ENCODE data around the gene LIN9. TPM values are rescaled to one million over a fixed set of nuclear protein-coding genes. Genes with fewer than 3 reads are reported as not detected.

The LIN9 gene
- total and polyA plus RNA-seq, 12 donors = 0.97 to 5.7 (median 2.1) TPM

DNA sequence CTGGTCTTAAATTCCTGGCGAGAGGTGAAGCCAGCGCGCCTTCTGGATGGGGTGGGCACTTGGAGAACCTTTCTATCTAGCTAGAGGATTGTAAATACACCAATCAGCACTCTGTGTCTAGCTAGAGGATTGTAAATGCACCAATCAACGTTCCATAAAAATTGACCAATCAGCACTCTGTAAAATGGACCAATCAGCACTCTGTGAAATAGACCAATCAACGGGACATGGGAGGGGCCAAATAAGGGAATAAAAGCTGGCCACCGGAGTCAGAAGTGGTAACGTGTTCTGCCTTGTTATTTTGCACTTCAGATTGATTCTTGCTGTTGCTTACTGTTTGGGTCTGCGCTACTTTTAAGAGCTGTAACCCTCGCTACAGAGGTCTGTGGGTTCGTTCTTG, 12.0 kb upstream of the LIN9 start:
- no peak for DNase-seq
- no peak overlapping the region for H3K27ac ChIP-seq
- WGBS, 4 donors = 83 to 94% (median 87%) methylated on average over 10 of the region's 10 CpGs

DNA sequence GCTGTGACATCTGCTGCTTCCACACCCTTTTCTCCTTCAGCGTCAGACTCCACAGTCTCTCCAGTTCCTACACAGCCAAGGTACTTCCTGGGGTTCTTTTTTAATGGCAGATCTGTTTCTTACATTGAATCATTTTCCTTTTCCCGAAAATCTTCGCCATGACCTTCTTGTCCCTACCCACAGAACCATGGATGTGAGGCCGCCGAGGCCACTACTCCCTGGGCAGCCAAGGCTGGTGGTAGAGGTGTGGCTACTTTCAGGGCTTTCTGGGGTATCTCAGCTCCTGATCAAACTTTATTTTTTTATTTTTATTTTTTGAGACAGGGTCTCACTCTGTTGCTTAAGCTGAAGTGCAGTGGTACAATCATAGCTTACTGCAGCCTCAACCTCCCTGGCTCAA, 9.5 kb upstream of the LIN9 start:
- Histone ChIP-seq H3K4me1 (replicated peaks in 1 of 2) (no peaks in the 10 kb centered on the region), H3K4me3 (no peak overlapping the region), H3K9me3 (replicated peaks in 1 of 3) (no peaks in the 10 kb centered on the region), H3K27me3 (peaks cover 5% of the 10 kb centered on the region), H3K27ac (no peak overlapping the region), H3K36me3 (replicated peaks in 1 of 2) (no peaks in the 10 kb centered on the region)
- TF ChIP-seq, protein P1, sequence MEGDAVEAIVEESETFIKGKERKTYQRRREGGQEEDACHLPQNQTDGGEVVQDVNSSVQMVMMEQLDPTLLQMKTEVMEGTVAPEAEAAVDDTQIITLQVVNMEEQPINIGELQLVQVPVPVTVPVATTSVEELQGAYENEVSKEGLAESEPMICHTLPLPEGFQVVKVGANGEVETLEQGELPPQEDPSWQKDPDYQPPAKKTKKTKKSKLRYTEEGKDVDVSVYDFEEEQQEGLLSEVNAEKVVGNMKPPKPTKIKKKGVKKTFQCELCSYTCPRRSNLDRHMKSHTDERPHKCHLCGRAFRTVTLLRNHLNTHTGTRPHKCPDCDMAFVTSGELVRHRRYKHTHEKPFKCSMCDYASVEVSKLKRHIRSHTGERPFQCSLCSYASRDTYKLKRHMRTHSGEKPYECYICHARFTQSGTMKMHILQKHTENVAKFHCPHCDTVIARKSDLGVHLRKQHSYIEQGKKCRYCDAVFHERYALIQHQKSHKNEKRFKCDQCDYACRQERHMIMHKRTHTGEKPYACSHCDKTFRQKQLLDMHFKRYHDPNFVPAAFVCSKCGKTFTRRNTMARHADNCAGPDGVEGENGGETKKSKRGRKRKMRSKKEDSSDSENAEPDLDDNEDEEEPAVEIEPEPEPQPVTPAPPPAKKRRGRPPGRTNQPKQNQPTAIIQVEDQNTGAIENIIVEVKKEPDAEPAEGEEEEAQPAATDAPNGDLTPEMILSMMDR (IDR thresholded peaks at IDR 0.05) = no peak
- no peak for TF ChIP-seq POLR2A (IDR thresholded peaks at IDR 0.05)
- no peak for DNase-seq
- intact Hi-C loops (cut with DNase I) = no loop called here
- 88 to 92% (median 91%) methylated on average over 5 of the region's 5 CpGs for WGBS, 4 donors

More for the DNA sequence above, 12.0 kb upstream of the LIN9 start:
- Histone ChIP-seq H3K4me1 (replicated peaks in 1 of 2) (no peaks in the 10 kb centered on the region), H3K36me3 (replicated peaks in 1 of 2) (no peaks in the 10 kb centered on the region), H3K27me3 (peaks cover 5% of the 10 kb centered on the region), H3K4me3 (no peak overlapping the region), H3K9me3 (replicated peaks in 1 of 3) (no peaks in the 10 kb centered on the region)
- no peak for TF ChIP-seq POLR2A (IDR thresholded peaks at IDR 0.05)
- TF ChIP-seq, protein P1 (IDR thresholded peaks at IDR 0.05) = no peak
- intact Hi-C loops (cut with DNase I) = loop anchor here in 1 of 2 donors (10.0 kb wide), 1 partner anchor 116 kb away; no protein-coding TSS in a partner anchor

DNA sequence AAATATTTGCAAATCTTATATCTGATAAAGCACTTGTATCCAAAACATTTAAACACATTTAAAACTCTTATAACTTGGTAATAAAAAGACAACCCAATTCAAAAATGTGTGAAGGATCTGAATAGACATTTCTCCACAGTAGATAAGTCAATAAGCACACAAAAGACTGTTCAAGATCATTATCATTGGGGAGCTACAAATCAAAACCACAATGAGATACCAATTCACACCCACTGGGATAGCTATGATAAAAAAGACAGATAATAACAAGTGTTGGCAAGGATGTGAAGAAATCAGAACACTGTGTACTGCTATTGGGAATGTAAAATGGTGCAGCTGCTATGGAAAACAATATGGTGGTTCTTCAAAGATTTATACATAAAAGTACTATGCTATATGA, 5.1 kb upstream of the LIN9 start:
- Histone ChIP-seq H3K27me3 (no peaks in the 10 kb centered on the region), H3K4me3 (no peak overlapping the region), H3K4me1 (replicated peaks in 1 of 2) (peaks cover 0 to 5% of the 10 kb centered on the region in 2 donors), H3K36me3 (replicated peaks in 1 of 2) (no peaks in the 10 kb centered on the region), H3K27ac (no peak overlapping the region), H3K9me3 (replicated peaks in 1 of 3) (no peaks in the 10 kb centered on the region)
- intact Hi-C loops (cut with DNase I) = no loop called here
- DNase-seq = no peak
- TF ChIP-seq, protein P1 (IDR thresholded peaks at IDR 0.05) = no peak
- TF ChIP-seq POLR2A (IDR thresholded peaks at IDR 0.05) = no peak

DNA sequence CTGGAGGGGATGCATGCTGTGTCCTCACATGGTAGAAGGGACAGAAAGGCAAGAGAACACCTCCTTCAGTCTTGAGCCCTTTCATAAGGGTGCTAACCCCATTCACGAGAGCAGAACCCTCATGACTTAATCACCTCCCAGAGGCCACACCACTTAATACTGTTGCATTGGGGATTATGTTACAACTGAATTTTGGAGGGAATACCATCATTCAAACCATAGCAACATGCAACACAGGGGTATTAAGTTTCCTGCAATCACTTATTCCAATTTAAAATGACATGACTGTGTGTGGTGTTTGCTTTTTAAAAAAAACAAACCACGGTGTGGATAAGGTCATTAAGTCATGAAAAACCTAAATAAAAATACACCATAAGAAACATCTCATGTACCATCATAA, 3.1 kb upstream of the LIN9 start:
- intact Hi-C loops (cut with DNase I) = no loop called here
- no peaks in the 10 kb centered on the region for H3K36me3 ChIP-seq (replicated peaks in 1 of 2)
- no peaks in the 10 kb centered on the region for H3K27me3 ChIP-seq
- H3K9me3 ChIP-seq (replicated peaks in 1 of 3) = no peaks in the 10 kb centered on the region
- H3K27ac ChIP-seq = no peak overlapping the region
- no peak overlapping the region for H3K4me3 ChIP-seq
- DNase-seq = no peak
- TF ChIP-seq POLR2A (IDR thresholded peaks at IDR 0.05) = no peak
- TF ChIP-seq, protein P1 (IDR thresholded peaks at IDR 0.05) = no peak
- H3K4me1 ChIP-seq (replicated peaks in 1 of 2) = peaks cover 0 to 10% of the 10 kb centered on the region in 2 donors
- 86 to 93% (median 90%) methylated on average over 2 of the region's 2 CpGs for WGBS, 4 donors
